Sigmoid colon (tissue), 7 donors: Measurements from ENCODE around the gene PTPRD. TPM values are rescaled to one million over a fixed set of nuclear protein-coding genes. Genes with fewer than 3 reads are reported as not detected.

Experiments used
- DNase-seq: peaks from one replicate; pipeline ENCODE4 v3.0.0-alpha.2; 2019
- H3K27ac ChIP-seq, 4 donors: fragments of 200-600 bp; sonication (generic); one replicate each; pipeline ENCODE4 v1.5.1; 2016 to 2019; ENCODE audit warnings: mild to moderate bottlenecking in 1 of 4
- H3K27me3 ChIP-seq, 3 donors: fragments of 200-600 bp; sonication (generic); one replicate each; pipeline ENCODE4 v1.5.1; 2019; ENCODE audit warnings: mild to moderate bottlenecking in 1 of 3
- H3K36me3 ChIP-seq, 4 donors: fragments of 200-600 bp; sonication (generic); one replicate each; pipeline ENCODE4 v1.5.1; 2016 to 2019
- H3K4me1 ChIP-seq, 4 donors: fragments of 200-600 bp; sonication (generic); one replicate each; pipeline ENCODE4 v1.5.1; 2017 to 2019
- H3K4me3 ChIP-seq, 4 donors: fragments of 200-600 bp; sonication (generic); one replicate each; pipeline ENCODE4 v1.5.1; 2017 to 2019; ENCODE audit warnings: mild to moderate bottlenecking in 2 of 4, moderate library complexity in 1 of 4
- H3K9me3 ChIP-seq, 4 donors: fragments of 200-600 bp in 3 of 4; sonication (generic) in 3 of 4; one replicate each; pipeline versions ENCODE4 v1.5.1 to v1.6.1; 2013 to 2019
- EP300 ChIP-seq, 4 donors: sonication (generic); formaldehyde crosslinking; IDR thresholded peaks; one replicate each; pipeline ENCODE4 v1.6.1; 2017; ENCODE audit warnings: antibody characterized with exemption in 4 of 4
- POLR2A ChIP-seq, 2 donors: fragments of 450-650 bp; IDR thresholded peaks; one replicate each; pipeline ENCODE4 v1.6.1; 2016; ENCODE audit warnings: antibody characterized with exemption in 2 of 2, mild to moderate bottlenecking in 2 of 2, moderate library complexity in 2 of 2
- POLR2AphosphoS5 ChIP-seq, 4 donors: sonication (generic); formaldehyde crosslinking; IDR thresholded peaks; one replicate each; pipeline ENCODE4 v1.6.1; 2017; ENCODE audit warnings: antibody characterized with exemption in 4 of 4
- WGBS, 2 donors: extraction: QIAGEN DNeasy Blood & Tissue Kit; methylation state at CpG; one replicate each; pipeline ENCODE4 v1.1.7; 2013; 5-methylcytosine and 5-hydroxymethylcytosine counted together
- intact Hi-C: fragments of 100-400 bp; cut with DNase I; formaldehyde crosslinking; loops from one replicate; pipeline ENCODE4 v1.15.1; 2023
- polyA plus RNA-seq, 3 donors: library from polyadenylated mRNA; stranded (reverse); fragments of 200-250 nt; gene quantifications; one replicate each; pipeline ENCODE4 v1.2.3, GENCODE V29; 2013
- total RNA-seq, 4 donors: library from RNA; depleted of rRNA; stranded (reverse); fragments of >200 nt; gene quantifications; one replicate each; pipeline ENCODE4 v1.1.0, GENCODE V29; 2016
- TF ChIP-seq, protein P1 (sequence below), 4 experiments: fragments of 450-650 bp in 3 of 4; fragments of 200-600 bp in 1 of 4; IDR thresholded peaks; one replicate each; pipeline ENCODE4 v1.5.1; 2016 to 2019; ENCODE audit warnings: antibody characterized with exemption in 4 of 4, mild to moderate bottlenecking in 3 of 4, moderate library complexity in 2 of 4
- donor health status: healthy with polysubstance abuse.
- donor health status: Bipolar disorder and iron deficiency.
- donor health status: healthy.

PTPRD gene
- total and polyA plus RNA-seq, 7 donors = 1.2 to 18.3 (median 6.3) TPM

DNA sequence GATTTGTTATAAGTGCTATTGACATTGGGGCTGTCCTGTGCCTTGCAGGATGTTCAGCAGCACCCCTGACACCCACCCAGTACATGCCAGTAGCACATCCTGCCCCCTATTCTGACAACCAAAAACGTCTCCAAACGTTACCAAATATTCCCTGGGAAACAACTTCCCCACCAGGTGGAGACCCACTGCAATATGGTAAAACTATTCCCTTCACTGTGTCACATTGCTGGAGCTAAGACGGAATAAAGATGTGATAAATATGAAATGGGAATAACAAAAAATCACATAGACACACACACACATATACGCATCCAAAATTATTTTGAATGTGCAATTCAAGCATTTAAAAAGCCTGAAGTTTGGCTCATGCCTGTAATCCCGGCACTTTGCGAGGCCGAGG, 1939.0 kb downstream of the PTPRD start:
- H3K27me3 ChIP-seq = no peaks in the 10 kb centered on the region
- H3K27ac ChIP-seq = no peak overlapping the region
- no peaks in the 10 kb centered on the region for H3K4me1 ChIP-seq
- H3K36me3 ChIP-seq = no peaks in the 10 kb centered on the region
- no peak overlapping the region for H3K4me3 ChIP-seq
- TF ChIP-seq POLR2AphosphoS5 (IDR thresholded peaks at IDR 0.05) (no peak), EP300 (IDR thresholded peaks at IDR 0.05) (no peak), POLR2A (IDR thresholded peaks at IDR 0.05) (no peak)
- TF ChIP-seq, protein P1, sequence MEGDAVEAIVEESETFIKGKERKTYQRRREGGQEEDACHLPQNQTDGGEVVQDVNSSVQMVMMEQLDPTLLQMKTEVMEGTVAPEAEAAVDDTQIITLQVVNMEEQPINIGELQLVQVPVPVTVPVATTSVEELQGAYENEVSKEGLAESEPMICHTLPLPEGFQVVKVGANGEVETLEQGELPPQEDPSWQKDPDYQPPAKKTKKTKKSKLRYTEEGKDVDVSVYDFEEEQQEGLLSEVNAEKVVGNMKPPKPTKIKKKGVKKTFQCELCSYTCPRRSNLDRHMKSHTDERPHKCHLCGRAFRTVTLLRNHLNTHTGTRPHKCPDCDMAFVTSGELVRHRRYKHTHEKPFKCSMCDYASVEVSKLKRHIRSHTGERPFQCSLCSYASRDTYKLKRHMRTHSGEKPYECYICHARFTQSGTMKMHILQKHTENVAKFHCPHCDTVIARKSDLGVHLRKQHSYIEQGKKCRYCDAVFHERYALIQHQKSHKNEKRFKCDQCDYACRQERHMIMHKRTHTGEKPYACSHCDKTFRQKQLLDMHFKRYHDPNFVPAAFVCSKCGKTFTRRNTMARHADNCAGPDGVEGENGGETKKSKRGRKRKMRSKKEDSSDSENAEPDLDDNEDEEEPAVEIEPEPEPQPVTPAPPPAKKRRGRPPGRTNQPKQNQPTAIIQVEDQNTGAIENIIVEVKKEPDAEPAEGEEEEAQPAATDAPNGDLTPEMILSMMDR (IDR thresholded peaks at IDR 0.05) = no peak
- 88 to 90% methylated on average over 7 of the region's 7 CpGs for WGBS, 2 donors
- DNase-seq = no peak
- intact Hi-C loops = no loop called here
- H3K9me3 ChIP-seq = no peaks in the 10 kb centered on the region

DNA sequence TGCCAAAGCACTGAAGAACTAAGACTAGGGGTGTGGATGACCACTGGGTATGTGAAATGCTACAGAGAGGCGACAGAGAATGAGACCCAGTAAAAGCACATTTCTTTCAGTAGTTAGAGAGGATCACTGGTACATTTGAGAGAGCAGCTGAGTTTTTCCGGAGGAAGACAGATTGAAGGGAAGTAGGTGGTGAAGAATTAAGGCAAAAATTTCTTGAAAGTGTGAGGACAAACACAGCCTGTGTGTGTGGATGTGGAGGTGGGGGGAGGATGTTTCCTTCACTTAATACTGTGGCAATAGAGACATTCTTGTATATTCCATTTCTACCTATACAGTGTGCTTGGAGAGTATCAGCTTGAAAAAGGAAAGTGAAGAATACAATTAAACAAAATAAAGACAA, 1942.1 kb downstream of the PTPRD start:
- no peaks in the 10 kb centered on the region for H3K9me3 ChIP-seq

DNA sequence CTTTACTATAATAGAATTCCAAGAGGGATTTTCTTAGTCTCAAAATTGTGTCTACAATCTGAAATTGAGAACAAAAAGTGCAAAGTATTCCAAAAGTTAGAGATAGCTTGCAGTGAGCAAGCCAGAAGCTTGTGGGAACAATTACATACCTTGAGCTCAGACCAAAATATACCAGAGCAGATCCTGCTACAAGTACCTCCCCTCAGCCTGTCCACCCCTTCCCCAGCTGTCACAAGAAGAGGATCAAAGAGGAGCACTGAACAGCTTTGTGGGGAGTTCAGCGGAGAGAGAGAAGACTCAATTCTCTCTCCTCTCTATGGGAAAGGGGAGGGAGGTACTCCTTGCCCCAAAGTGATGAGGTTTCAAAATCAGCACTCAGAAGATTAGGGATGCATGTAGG, 1944.1 kb downstream of the PTPRD start:
- no peak for DNase-seq
- intact Hi-C loops = no loop called here

More for the DNA sequence above, 1942.1 kb downstream of the PTPRD start:
- Histone ChIP-seq H3K27ac (no peak overlapping the region), H3K4me3 (no peak overlapping the region), H3K4me1 (no peaks in the 10 kb centered on the region), H3K27me3 (no peaks in the 10 kb centered on the region), H3K36me3 (no peaks in the 10 kb centered on the region)
- no peak for DNase-seq
- no peak for TF ChIP-seq POLR2A (IDR thresholded peaks at IDR 0.05)
- TF ChIP-seq EP300 (IDR thresholded peaks at IDR 0.05) = no peak
- TF ChIP-seq POLR2AphosphoS5 (IDR thresholded peaks at IDR 0.05) = no peak
- TF ChIP-seq, protein P1 (IDR thresholded peaks at IDR 0.05) = no peak
- WGBS, 2 donors = 73 to 88% methylated on average over 2 of the region's 2 CpGs
- intact Hi-C loops = no loop called here

DNA sequence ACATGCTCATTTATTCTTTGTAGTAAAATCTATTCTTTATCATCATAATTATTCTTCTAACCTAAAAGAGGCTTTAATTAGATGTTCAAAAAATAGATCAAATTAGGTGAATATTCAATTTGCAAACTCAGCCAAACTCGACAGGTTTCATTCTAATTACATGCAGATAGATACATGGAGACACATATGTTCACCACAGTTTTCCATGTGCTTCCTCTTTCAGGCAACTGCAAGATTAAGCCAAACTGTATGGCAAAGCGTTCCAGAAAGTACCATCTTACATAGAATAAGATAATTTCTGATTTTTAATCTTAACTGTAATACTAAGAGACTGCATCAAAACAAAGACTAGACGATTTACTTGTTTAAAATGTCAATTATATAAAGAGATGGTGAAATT, 1944.6 kb downstream of the PTPRD start:
- Histone ChIP-seq H3K9me3 (no peaks in the 10 kb centered on the region), H3K4me3 (no peak overlapping the region), H3K27me3 (no peaks in the 10 kb centered on the region), H3K4me1 (no peaks in the 10 kb centered on the region), H3K36me3 (no peaks in the 10 kb centered on the region), H3K27ac (no peak overlapping the region)
- WGBS, 2 donors = 83 to 91% methylated on average over 3 of the region's 3 CpGs
- no peak for DNase-seq
- intact Hi-C loops = no loop called here
- TF ChIP-seq, protein P1 (IDR thresholded peaks at IDR 0.05) = no peak
- no peak for TF ChIP-seq POLR2AphosphoS5 (IDR thresholded peaks at IDR 0.05)
- no peak for TF ChIP-seq POLR2A (IDR thresholded peaks at IDR 0.05)
- no peak for TF ChIP-seq EP300 (IDR thresholded peaks at IDR 0.05)

More for the DNA sequence above, 1944.1 kb downstream of the PTPRD start:
- no peaks in the 10 kb centered on the region for H3K27me3 ChIP-seq
- no peak for TF ChIP-seq EP300 (IDR thresholded peaks at IDR 0.05)
- no peak for TF ChIP-seq POLR2A (IDR thresholded peaks at IDR 0.05)
- no peak for TF ChIP-seq POLR2AphosphoS5 (IDR thresholded peaks at IDR 0.05)
- TF ChIP-seq, protein P1 (IDR thresholded peaks at IDR 0.05) = no peak
- WGBS, 2 donors = 92 to 100% methylated on average over 1 of the region's 1 CpG
- no peak overlapping the region for H3K4me3 ChIP-seq
- H3K4me1 ChIP-seq = no peaks in the 10 kb centered on the region
- H3K27ac ChIP-seq = no peak overlapping the region
- no peaks in the 10 kb centered on the region for H3K9me3 ChIP-seq
- H3K36me3 ChIP-seq = no peaks in the 10 kb centered on the region

DNA sequence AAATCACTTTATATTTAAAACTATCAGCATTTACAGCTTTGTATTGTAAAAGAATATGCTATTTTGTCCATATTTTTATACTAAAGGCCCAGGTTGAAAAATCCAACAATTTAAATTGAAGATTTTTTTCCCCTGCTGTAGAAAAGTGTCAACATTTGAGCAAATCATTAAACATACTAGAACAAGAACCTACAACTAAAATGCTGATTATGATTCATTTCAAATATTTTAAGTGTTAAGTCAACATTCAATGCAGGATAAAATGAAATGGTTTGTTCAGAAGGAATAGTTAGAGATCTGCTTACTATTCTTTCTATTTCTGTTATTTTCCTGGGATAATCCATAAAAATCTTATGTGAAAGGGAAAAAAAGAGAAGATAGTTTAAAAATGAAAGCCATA, 1946.7 kb downstream of the PTPRD start:
- Histone ChIP-seq H3K36me3 (no peaks in the 10 kb centered on the region), H3K27me3 (no peaks in the 10 kb centered on the region), H3K4me3 (no peak overlapping the region), H3K4me1 (no peaks in the 10 kb centered on the region), H3K9me3 (no peaks in the 10 kb centered on the region), H3K27ac (no peak overlapping the region)
- TF ChIP-seq, protein P1 (IDR thresholded peaks at IDR 0.05) = no peak
- no peak for TF ChIP-seq POLR2A (IDR thresholded peaks at IDR 0.05)
- TF ChIP-seq EP300 (IDR thresholded peaks at IDR 0.05) = no peak
- no peak for TF ChIP-seq POLR2AphosphoS5 (IDR thresholded peaks at IDR 0.05)
- intact Hi-C loops = no loop called here
- DNase-seq = no peak
